ENCODE data around the gene PRKN.

- TF ChIP-seq GATA2 (IDR thresholded peaks at IDR 0.05; ENCODE audit: low read depth, low read length) (no peak), GATA3 (IDR thresholded peaks at IDR 0.05; ENCODE audit: low read depth, low read length) (no peak)
Observed at GRCh38 chr6:161961796-161962195, 765.8 kb downstream of the PRKN start.
